DND-41 (cell line): ENCODE measurements around the gene CD2AP.

Source experiments
- CTCF ChIP-seq: IDR thresholded peaks from 2 replicates; pipeline ENCODE4 v1.5.1; 2012; ENCODE audit warnings: borderline replicate concordance, low read length, moderate library complexity, mild to moderate bottlenecking; ENCODE audit not compliant: poor library complexity, severe bottlenecking; ENCODE audit errors: extremely low read depth
- EZH2 ChIP-seq: IDR thresholded peaks from 3 replicates; pipeline ENCODE4 v1.6.1; 2012; ENCODE audit warnings: borderline replicate concordance, low read depth, mild to moderate bottlenecking, moderate library complexity, low read length, inconsistent platforms; ENCODE audit not compliant: severe bottlenecking

- TF ChIP-seq CTCF (no peak), EZH2 (no peak)
Measured at GRCh38 chr6:47626782-47627181, 149.2 kb downstream of the CD2AP start.
